ENCODE results near the gene GRIN2A. TPM values are rescaled to one million over a fixed set of nuclear protein-coding genes. Genes with fewer than 3 reads are reported as not detected.

The GRIN2A gene
- total RNA-seq: under 0.01 TPM in 1 of 2 replicates, not detected in the other

GRCh38 chr16:10182222-10183053 is at the start of gene GRIN2A:
GRIN2A (minus strand) TSS chr16:10182428; CDS start chr16:10180411, 2,017 bp downstream.

Other genes with a start within 250 kb of the GRIN2A start
- gene ATF7IP2, start 203.6 kb upstream of the GRIN2A start, total RNA-seq: 1.3 and 2.4 TPM in 2 replicates

Data from bronchus fibroblast of lung (primary cell).